HK-2 (cell line): ENCODE results near the gene SHB.
"Not testable (repeated sequence)": the region's sequence is repeated elsewhere in the genome, so short reads cannot be mapped to it uniquely, and the experiment has no call there.

Source experiments
- DNase-seq: peaks from one replicate; pipeline ENCODE4 v3.0.0-alpha.2; 2018; ENCODE audit not compliant: unreplicated experiment

The SHB gene

DNA sequence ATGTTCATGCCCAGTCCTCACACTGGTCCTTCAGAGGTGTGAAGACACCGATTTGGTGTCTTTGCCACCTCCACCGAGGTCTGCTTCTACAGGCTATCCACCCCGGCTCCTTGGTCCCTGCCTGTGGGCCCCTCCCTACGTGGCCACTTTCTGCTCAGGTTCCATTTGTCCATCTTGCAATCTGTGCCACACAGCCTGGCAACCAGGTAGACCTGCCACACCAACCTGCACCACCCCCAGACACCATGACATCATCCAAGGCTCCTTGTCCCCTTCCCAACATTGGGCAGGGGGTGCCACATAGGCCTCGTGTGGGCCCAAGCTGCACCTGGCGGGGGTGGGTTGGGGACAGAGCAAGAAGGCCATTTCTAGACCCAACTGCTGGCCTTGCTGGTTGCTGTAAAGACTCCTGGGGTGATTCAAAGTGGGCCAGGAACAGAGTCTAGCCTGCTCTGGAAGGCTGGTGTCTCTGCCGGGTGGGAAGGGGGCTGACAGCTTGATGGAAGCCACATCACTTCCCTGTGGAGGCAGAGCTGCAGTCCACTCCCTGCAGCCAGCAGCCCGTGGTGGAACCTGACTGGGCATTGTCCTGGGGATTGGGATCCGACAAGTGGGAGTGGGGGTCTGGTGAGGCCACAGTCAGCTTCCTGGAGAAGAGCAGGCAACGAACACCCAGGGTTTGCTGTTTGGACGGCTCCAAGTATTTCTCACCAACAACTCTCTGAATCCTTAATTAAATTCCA lies 99.3 kb downstream of the SHB start:
- no peak for DNase-seq

DNA sequence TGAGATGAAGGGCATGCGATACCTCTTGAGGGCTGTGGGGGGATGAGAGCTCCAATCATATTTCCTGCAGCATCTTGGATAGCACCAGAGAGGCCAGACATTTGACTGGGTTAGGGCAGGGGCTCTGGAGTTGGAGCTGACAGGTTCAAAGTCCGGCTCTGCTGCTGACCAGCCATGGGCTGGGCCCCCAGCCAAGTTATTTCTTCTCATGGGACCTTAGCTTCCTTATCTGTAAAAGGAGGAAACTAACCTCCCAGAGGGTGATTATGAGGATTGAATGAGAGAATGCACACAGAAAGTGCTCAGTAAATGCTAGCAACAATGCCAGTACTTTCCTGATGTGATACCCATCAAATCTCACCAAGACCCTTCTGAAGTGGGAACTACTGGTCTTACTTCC lies 99.9 kb downstream of the SHB start:
- no peak for DNase-seq

DNA sequence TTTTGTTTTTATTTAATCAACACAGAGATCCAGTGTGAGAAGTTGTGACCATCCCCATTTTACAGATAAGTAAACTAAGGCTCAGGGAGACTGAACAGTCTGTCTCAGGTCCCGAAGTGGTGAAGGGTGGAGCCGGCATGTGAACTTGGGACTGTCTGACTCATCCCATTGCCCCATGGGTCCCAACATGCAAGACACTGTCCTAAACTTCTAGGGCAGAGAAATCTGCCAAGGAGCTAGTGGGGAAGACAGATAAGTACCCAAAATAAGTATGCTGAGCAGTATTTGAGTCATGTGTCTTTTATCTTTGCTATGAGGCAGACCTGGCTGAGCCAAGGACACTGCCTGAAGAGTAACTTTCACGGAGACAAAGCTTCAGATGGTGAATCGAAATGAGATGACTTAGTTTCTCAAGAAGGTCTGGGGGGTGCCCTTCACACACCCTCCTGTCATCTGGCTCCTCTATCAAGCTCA lies 100.8 kb downstream of the SHB start:
- no peak for DNase-seq

DNA sequence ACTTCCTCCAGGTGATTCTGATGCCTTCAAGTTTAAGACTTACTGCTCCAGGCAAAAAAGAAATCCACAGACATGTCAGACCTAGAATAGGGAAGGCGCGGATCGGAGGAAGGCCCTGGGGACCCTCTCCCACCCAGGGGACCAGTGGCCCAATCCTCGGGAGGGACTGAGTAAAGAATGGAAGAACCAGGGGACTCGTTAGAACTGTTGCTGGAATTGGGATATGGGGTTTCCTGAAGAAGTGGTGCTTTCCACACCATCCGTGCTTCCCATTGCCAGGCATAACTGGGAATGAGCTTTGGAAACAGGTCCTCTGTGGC lies 101.3 kb downstream of the SHB start:
- DNase-seq, result no peak

DNA sequence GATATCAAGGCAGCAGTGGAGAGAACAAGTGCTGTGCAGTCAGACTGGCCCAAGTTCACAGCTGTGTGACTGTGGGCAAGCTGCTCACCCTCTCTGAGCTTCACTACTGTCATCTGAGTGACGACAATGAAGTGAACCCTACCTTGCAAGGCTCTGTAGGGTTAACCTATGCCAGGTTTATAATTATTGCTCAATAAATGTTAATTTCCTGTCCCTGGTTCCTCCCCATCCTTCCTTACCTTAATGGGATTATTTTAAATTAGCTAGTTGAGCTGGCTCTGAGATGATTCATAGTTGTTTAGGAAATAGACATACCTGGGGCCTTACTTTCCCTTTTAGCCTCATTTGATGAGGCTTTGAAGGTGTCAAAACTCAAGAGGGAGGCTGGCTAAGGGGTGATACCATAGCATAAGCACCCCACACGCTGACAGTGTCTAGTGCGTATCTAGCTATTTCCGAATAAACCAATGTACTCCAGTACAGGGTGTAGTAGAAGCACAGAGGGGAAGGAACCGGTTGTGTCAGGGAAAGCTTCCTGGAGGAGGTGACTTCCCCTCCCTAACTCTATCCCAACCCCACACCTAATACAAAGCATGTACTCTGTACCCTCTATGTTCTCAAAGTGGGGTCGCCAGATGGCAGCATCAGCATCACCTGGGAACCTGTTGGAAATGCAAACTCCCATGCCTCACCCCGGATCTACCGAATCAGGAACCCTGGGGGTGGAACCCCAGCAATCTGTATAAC lies 101.8 kb downstream of the SHB start:
- no peak for DNase-seq

DNA sequence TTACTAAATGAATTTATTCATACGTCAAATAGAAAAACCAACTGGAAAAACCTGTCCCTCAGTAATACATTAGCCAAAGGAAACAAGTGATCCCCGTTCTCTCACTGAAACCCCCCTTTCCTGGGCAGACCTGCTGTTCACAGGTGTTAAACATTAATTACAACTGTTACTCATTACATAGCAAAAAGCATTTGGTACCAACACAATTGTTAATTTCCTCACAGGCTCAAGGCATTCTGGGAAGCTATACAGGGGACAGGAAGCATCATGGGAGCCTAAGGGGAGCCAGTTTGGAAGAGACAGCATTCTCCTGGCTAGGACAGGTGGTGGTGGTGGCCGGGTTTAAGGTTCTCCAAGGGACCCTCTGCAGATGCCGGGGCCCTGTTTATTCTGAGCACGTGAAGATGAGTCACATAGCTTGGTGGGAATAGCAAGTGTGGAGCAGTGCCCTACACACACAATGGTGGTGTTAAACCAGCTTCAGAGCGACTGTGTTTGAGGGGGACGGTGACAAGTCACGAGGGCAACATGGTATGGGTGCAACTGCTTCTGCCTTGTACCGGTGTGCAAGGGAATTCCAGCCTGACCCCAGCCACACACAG lies 102.5 kb downstream of the SHB start:
- DNase-seq, result peak; percentile 45

DNA sequence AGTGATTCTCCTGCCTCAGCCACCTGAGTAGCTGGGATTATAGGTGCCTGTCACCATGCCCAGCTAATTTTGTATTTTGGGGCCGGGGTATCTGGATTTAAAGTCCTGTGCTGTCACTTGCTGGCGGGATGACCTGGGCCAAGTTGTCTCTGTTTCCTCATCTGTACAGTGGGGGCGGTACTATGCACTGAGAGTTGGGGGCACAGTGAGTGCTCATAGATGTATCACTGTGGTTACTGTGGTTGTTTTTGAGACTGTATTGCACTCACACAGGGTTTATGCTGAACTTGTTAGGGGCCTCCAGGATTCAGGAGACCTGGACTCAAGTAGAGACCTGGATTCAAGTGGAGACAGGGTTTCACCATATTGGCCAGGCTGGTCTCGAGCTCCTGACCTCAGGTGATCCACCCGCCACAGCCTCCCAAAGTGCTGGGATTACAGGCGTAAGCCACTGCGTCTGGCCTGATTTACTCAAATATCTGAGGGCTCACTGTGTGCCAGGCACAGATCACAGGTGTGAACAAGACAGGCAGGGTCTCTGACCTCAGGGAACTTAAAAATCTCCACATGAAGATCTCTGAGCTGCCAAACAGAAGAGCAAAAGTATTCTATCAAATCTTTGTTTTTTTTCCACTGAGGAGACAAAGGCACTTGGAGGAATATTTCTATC lies 103.2 kb downstream of the SHB start:
- not testable (repeated sequence) for DNase-seq

DNA sequence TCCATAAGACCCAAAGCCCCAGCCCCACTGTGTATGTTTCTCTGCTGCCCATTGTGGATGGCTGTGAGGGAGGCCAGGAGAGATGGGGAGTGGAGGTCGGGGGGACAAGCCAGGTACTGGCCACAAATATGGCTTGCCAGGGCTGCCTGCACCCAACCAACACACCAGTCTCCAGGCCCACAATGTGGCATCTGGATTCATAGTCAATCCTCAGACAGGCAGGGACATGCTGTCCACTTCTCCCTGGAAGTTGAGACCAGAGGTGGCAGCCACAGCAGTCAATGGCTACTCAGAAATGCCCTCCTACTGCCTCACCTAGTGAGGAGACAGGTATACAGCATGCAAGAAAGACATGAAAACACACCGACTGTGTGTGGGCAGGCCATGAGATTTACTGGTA lies 103.9 kb downstream of the SHB start:
- DNase-seq, result no peak

DNA sequence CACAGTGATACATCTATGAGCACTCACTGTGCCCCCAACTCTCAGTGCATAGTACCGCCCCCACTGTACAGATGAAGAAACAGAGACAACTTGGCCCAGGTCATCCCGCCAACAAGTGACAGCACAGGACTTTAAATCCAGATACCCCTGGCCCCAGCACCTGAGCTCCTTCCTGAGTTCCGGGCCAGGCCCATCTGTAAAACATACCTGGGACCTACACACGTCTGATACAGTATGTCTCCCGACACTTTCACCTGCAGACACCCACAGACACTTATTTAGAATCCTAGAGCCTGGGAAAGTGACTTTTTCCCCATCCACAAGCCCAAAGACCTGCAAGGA lies 104.3 kb downstream of the SHB start:
- no peak for DNase-seq

DNA sequence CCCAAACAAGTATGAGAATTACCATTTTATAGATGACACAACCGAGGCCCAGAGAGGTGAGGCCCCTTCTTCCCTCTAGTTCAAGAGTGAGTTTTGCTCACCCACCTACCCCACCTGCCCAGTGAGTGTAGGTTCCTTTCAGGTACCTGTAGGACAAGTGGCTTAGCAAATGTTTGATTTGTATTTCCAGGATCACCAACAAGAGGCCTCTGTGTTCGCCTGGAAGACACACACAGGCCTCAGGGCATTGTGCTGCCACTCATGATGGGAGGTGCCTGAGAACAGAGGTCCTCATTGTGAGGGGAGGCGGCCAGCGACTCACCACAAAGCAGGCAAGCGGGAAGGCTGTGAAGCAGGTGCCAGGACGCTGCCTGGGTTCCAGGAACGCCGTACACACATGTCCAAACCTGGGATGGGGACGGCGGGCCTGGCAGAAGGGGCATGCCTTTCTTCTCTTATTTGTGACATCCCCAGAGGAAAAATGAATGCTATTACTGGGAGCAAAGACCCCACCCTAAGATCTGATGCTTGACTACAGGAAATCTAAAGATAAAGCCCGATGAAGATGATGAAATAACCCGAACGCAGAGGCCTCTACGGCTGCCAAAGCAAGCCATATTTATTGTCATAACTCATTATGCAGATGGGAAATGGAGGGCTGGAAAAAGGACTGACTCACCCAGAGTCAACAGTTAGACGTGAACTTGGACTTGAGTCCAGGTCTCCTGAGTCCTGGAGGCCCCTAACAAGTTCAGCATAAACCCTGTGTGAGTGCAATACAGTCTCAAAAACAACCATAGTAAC lies 104.9 kb downstream of the SHB start:
- no peak for DNase-seq

DNA sequence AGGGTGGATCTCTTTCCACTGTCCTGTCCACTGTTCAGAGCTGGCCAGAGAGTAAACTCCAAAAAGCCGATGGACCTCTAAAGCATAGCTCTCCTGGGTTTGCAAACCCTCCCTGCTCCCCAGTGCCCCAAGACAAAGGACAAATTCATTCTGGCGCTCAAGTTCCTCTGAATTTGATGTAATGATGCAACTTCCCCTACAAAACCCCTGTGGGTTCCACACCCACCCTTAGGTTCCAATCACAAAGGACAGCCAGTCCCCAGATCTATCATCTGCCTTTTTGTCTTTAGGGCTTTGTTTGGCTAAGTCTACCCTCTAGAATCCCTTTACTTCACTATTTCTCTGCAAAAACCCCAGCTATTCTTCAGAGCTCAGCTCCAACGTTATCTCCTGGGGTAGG lies 107.7 kb downstream of the SHB start:
- DNase-seq, result no peak

DNA sequence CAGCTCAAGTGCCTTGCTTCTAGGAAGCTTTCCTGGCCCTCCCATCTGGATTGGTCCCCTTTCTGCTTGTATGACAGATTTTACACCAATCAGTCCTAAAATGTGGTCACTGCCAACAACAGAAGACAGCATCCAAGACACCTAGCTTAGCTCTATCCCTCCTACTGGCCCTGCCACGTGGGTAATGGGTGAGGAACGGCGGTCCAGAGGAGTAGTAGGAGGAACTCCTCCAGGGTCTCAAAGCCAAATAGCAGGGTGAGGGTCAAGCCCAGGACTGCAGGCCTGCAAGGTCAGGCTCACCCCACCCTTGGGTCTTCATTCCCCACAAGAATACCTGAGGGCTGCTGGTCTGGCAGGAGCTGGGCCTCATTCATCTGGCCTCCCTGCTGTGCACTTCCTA lies 108.4 kb downstream of the SHB start:
- DNase-seq, result no peak

DNA sequence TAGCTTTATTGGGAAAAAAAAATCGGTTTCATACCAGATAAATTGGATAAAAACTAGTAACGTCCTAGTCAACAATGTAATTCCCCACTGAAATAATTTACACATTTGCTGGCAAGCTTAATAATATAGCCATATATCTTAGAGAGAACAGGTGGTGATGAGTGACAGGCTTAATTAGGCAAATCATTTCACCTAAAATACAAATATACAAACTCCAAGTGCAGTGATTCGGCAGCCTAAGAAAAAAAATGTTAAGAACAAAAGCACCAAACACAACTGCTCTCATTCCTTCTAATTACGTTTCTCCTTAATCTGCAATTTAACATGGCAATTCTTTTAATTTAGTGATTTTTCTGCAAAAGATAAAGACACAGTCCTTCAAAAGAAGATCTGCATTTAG lies 109.1 kb downstream of the SHB start:
- no peak for DNase-seq

DNA sequence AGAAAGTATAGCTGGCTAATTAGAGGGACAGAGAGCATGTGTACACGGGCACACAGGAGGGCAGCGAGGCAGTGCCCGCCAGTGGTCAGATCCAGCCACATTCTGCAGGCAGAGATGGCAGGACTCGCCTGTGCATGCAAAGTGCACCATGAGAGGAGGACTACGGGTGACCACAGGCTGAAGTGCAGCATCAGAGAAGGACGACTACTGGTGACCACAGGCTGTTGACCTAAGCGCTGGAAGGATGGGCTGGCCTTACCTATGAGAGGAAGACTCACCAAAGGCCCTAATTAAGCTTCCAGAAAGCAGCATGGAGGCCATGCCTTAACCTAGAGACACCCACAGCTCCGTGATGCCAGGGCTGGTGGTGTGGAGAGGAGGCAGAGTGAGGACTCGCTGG lies 110.9 kb downstream of the SHB start:
- no peak for DNase-seq

DNA sequence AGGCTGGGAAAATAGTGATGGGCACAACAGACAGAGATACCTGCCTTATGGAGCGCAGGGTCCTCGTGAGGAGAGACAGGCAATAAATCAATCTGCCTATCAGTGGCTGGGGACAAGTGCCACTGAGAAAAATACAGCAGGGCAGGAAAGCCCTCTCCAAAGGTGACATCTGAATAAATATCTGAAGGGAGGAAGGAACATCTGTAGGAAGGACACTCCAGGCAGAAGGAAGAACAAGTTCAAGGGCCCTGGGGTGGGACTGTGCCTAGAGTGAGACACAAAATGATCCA lies 111.4 kb downstream of the SHB start:
- DNase-seq, result no peak

DNA sequence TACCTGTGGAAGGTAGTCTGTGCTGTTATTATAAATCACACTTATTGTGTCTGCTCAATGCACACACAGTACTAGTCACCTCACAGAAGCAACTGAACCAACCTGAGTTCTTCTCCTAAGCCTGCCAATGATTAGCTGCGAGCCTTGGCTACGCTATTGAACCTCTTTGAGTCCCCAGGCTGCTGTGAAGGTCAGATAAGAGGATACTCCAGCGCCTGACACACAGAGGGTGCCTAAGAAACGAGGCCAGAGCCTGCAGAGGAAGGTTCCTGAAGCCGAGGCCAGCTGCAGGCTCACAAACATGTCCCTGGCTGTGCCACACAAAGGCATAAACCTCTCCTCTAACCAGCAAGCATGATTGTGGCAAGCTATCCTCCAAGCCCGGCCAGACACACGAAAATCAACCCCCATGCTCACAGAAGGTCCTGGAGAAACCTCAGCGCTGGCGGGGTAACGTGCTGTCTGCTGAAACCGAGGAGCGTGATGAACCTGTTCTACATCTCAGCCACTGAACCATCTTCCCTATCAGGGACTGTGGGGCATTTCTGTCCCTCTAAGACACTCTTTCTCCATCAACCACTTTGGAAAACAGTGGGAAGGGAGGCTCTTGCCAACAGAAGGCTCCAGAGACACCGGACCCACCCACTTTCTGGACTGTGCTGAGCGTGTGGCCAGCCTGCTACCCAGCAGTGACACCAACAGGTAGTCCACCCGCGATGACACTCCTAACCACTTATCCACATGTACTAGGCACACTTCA lies 111.9 kb downstream of the SHB start:
- DNase-seq, result no peak

DNA sequence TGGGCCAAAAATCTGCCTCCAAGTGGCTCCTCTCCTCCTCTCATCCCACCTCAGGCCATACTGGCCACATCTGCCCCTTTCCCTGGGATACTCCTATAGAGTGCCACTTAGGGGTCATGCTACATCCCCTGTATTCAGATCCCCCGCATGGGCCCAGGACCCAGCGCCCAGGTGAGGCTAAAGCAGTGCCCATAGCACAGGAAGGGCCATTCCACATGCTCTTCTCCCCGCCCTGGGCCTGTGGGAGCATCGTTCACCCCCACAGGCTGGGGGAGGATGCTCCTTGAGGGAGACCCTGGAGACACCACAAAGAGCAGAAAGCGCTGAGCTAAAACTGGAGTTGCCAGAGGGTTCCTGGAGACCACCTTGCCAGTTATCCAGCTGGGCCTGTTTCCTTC lies 112.6 kb downstream of the SHB start:
- DNase-seq, result no peak

DNA sequence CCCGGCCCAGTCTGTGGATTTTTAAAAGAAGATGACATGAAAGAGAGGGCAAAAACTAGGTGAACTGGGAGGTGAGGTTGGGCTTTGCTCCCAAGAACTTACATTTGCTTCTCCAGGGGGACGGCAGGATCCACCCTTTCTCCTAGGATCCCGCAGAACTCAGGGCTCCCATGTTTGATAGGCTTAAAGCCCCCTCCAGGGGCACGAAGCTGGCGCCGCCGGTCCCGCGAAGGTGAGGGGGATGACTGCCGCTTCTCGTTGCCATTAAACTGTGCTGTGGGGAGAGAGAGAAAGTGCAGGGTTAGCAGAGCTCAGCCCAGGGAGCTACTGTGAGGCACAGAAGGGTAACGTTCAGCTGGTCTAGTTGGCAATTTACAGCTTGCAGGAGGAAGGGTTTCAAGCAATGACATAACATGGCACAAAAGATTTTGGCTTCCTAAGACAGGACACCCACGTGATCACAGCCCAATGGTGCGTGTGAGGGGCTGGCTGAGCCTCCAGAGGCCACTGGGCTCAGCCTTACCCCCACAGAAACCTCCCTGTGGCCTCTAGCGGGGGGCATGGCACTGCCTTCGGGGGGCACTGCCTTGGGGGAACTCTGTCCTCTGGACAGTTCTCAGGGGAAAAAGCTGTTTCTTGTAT lies 113.1 kb downstream of the SHB start:
- no peak for DNase-seq

DNA sequence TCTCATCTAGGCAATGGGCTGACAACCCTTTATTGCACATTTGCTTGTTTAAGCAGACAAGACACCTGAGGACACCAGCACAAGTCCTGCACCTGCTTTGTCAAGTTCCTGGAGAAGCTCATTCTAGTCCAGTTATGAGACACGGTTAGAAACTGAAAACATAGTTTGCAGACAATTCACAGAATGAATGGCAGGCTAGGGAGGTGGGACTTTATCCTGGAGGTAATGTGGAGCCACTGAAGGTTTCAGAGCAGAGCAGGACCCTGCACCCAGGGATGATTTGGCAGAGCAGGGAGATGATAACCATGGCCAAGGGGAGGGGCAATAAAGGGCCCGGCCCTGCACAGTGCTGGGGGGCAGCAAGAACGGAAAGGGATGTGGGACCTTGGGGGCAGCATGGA lies 114.4 kb downstream of the SHB start:
- no peak for DNase-seq

DNA sequence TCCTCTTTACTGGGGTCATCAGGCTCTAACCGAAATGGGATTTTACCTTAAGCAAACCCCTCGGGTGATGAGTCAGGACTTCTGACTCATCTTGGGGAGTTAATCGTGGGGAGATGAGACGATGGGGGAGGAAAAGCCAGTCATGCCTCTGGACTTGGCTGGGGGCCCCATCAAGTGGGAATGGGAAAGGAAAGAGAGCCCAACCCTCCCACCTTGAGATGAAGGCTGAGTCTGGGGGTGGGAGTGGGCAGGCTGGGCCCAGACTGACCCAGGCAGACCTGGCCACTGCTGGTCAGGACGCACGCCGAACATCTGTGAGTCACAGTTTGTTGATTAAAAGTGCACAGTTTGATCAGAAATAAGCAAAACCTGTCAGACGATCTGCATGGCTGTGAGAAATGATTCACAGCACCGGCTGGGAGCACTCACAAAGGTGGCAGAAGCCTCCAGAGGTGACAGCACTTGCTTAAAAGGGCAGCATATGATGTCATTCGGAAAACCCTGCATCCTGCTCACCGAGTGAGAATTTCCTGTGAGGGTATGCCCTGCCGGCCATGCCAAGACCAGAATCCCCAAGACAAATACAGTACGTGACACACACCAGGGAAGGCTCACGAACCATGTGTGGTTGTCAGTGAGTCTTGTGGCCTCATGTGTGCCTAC lies 115.1 kb downstream of the SHB start:
- DNase-seq, result peak; percentile 83
